ENCODE results near the gene IQCH. TPM values are rescaled to one million over a fixed set of nuclear protein-coding genes. Genes with fewer than 3 reads are reported as not detected.
A peak's percentile ranks its signal among the peaks of the same experiment; 100 is the strongest.

Gene IQCH
- total and polyA plus RNA-seq, 2 experiments from 2014 or later, result 1.7 to 4.6 TPM

DNA sequence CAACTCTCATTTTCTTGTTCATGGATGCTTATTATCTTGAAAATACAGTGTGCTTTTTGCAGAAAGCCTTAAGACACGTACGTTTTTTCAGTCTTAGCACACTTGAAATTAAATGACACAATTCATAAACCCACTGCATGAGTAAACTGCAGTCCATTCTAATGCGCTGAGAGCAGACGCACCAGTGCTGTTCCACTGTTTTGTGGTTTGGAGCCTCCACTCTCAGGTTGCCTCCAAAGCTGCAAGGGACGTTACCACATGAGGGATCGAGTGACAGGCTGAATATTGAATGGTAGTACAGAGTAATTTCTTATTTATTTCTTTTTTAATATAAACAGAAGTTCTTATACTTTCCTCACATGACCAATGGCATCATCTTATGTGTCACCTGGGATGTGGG, 12.3 kb downstream of the IQCH start (continued):
- TF ChIP-seq, protein P1, sequence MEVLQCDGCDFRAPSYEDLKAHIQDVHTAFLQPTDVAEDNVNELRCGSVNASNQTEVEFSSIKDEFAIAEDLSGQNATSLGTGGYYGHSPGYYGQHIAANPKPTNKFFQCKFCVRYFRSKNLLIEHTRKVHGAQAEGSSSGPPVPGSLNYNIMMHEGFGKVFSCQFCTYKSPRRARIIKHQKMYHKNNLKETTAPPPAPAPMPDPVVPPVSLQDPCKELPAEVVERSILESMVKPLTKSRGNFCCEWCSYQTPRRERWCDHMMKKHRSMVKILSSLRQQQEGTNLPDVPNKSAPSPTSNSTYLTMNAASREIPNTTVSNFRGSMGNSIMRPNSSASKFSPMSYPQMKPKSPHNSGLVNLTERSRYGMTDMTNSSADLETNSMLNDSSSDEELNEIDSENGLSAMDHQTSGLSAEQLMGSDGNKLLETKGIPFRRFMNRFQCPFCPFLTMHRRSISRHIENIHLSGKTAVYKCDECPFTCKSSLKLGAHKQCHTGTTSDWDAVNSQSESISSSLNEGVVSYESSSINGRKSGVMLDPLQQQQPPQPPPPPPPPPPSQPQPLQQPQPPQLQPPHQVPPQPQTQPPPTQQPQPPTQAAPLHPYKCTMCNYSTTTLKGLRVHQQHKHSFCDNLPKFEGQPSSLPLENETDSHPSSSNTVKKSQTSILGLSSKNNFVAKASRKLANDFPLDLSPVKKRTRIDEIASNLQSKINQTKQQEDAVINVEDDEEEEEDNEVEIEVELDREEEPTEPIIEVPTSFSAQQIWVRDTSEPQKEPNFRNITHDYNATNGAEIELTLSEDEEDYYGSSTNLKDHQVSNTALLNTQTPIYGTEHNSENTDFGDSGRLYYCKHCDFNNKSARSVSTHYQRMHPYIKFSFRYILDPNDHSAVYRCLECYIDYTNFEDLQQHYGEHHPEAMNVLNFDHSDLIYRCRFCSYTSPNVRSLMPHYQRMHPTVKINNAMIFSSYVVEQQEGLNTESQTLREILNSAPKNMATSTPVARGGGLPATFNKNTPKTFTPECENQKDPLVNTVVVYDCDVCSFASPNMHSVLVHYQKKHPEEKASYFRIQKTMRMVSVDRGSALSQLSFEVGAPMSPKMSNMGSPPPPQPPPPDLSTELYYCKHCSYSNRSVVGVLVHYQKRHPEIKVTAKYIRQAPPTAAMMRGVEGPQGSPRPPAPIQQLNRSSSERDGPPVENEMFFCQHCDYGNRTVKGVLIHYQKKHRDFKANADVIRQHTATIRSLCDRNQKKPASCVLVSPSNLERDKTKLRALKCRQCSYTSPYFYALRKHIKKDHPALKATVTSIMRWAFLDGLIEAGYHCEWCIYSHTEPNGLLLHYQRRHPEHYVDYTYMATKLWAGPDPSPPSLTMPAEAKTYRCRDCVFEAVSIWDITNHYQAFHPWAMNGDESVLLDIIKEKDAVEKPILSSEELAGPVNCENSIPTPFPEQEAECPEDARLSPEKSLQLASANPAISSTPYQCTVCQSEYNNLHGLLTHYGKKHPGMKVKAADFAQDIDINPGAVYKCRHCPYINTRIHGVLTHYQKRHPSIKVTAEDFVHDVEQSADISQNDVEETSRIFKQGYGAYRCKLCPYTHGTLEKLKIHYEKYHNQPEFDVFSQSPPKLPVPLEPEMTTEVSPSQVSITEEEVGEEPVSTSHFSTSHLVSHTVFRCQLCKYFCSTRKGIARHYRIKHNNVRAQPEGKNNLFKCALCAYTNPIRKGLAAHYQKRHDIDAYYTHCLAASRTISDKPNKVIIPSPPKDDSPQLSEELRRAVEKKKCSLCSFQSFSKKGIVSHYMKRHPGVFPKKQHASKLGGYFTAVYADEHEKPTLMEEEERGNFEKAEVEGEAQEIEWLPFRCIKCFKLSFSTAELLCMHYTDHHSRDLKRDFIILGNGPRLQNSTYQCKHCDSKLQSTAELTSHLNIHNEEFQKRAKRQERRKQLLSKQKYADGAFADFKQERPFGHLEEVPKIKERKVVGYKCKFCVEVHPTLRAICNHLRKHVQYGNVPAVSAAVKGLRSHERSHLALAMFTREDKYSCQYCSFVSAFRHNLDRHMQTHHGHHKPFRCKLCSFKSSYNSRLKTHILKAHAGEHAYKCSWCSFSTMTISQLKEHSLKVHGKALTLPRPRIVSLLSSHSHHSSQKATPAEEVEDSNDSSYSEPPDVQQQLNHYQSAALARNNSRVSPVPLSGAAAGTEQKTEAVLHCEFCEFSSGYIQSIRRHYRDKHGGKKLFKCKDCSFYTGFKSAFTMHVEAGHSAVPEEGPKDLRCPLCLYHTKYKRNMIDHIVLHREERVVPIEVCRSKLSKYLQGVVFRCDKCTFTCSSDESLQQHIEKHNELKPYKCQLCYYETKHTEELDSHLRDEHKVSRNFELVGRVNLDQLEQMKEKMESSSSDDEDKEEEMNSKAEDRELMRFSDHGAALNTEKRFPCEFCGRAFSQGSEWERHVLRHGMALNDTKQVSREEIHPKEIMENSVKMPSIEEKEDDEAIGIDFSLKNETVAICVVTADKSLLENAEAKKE (CRISPR knock-in tag; IDR thresholded peaks at IDR 0.05), result no peak
- TF ChIP-seq CREB1 (CRISPR knock-in tag; IDR thresholded peaks at IDR 0.05; ENCODE audit: low read depth) (no peak), EZH2phosphoT487 (IDR thresholded peaks at IDR 0.05; ENCODE audit: unreplicated experiment) (no peak), ZNF331 (CRISPR knock-in tag; IDR thresholded peaks at IDR 0.05; ENCODE audit: low read depth) (no peak), STAT1 (IDR thresholded peaks at IDR 0.05; ENCODE audit: unreplicated experiment) (no peak)
- TF ChIP-seq, protein P2, sequence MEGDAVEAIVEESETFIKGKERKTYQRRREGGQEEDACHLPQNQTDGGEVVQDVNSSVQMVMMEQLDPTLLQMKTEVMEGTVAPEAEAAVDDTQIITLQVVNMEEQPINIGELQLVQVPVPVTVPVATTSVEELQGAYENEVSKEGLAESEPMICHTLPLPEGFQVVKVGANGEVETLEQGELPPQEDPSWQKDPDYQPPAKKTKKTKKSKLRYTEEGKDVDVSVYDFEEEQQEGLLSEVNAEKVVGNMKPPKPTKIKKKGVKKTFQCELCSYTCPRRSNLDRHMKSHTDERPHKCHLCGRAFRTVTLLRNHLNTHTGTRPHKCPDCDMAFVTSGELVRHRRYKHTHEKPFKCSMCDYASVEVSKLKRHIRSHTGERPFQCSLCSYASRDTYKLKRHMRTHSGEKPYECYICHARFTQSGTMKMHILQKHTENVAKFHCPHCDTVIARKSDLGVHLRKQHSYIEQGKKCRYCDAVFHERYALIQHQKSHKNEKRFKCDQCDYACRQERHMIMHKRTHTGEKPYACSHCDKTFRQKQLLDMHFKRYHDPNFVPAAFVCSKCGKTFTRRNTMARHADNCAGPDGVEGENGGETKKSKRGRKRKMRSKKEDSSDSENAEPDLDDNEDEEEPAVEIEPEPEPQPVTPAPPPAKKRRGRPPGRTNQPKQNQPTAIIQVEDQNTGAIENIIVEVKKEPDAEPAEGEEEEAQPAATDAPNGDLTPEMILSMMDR (conservative IDR thresholded peaks at IDR 0.05; ENCODE audit: low read depth in 2 of 2), result no peak

DNA sequence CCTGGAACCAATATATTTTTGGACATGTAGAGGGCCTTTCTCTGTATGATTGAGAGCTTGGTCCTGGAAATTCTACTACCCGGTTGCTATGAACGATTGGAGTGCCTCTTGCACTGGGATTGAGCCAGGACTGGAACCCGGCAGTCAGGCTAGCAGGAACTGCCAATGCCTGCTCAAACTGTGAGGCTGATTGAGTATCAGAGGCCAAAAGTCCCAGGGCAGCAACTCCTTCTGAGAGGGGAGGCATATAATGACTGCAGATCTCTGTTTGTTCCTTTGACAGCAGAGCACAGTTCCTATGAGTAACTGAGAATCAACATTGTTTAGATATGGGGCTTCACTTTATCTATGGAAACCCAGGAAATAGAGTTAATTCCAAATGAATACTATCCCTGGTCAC, 12.9 kb downstream of the IQCH start:
- H3K27ac ChIP-seq (ENCODE audit: low read depth), result no peak overlapping the region
- peaks cover 16% of the 10 kb centered on the region for H3K4me1 Mint-ChIP-seq
- DNase-seq (ENCODE audit: low spot score) (peak; percentile 20), ATAC-seq (peak; percentile 79)
- H3K4me3 ChIP-seq, result no peak overlapping the region
- H2AFZ ChIP-seq, result no peak overlapping the region
- H3K36me3 ChIP-seq (ENCODE audit: insufficient read depth), result no peaks in the 10 kb centered on the region
- H3K27ac Mint-ChIP-seq, result 0 out of 2 replicates have a peak overlapping the region, but pooled peaks have one; percentile 11
- 0 out of 2 replicates have a peak overlapping the region, but pooled peaks have one; percentile 20 for H3K4me2 ChIP-seq
- no peaks in the 10 kb centered on the region for H3K27me3 ChIP-seq (ENCODE audit: insufficient read depth)
- peaks cover 24% of the 10 kb centered on the region for H3K4me1 ChIP-seq (ENCODE audit: insufficient read depth)
- no peaks in the 10 kb centered on the region for H3K9me3 Mint-ChIP-seq
- no peaks in the 10 kb centered on the region for H3K36me3 Mint-ChIP-seq (ENCODE audit: low read depth)
- no peaks in the 10 kb centered on the region for H4K20me1 ChIP-seq (replicated peaks; ENCODE audit: insufficient read depth)
- no peaks in the 10 kb centered on the region for H3K9me2 ChIP-seq (ENCODE audit: insufficient read depth)
- H3K4me3 Mint-ChIP-seq, result no peak overlapping the region
- no peaks in the 10 kb centered on the region for H3K79me2 ChIP-seq (replicated peaks; ENCODE audit: insufficient read depth)
- H3F3A ChIP-seq (replicated peaks; ENCODE audit: low read depth), result no peaks in the 10 kb centered on the region
- H3K27me3 Mint-ChIP-seq (ENCODE audit: insufficient read depth, low read depth, poor library complexity), result no peaks in the 10 kb centered on the region
- TF ChIP-seq JUNB (IDR thresholded peaks at IDR 0.05; ENCODE audit: unreplicated experiment) (no peak), STAT1 (IDR thresholded peaks at IDR 0.05; ENCODE audit: unreplicated experiment) (no peak), POLR2AphosphoS5 (IDR thresholded peaks at IDR 0.05; ENCODE audit: low read depth) (no peak)
- TF ChIP-seq, protein P1 (CRISPR knock-in tag; IDR thresholded peaks at IDR 0.05), result no peak
